GM12873 (cell line): ENCODE measurements around the gene TBC1D32.

Experiments
- CTCF ChIP-seq: IDR thresholded peaks from 2 replicates; pipeline ENCODE4 v1.5.1; 2012; ENCODE audit warnings: low read depth, mild to moderate bottlenecking, moderate library complexity, low read length, control low read depth; ENCODE audit not compliant: insufficient read depth; ENCODE audit errors: missing control alignments

TBC1D32 gene

GRCh38 chr6:121135425-121135824 lies 198.9 kb downstream of the TBC1D32 start:
- TF ChIP-seq CTCF = no peak

GRCh38 chr6:121134922-121135321 lies 199.4 kb downstream of the TBC1D32 start:
- TF ChIP-seq CTCF = no peak

GRCh38 chr6:121124600-121124999 lies 209.7 kb downstream of the TBC1D32 start:
- TF ChIP-seq CTCF = no peak

GRCh38 chr6:121112356-121112755 lies 221.9 kb downstream of the TBC1D32 start:
- TF ChIP-seq CTCF = no peak

- TF ChIP-seq CTCF = no peak
These were observed 223.5 kb downstream of the TBC1D32 start for GRCh38 chr6:121110733-121111132.

GRCh38 chr6:121106962-121107361 lies 227.3 kb downstream of the TBC1D32 start:
- no peak for TF ChIP-seq CTCF

- TF ChIP-seq CTCF = no peak
These were observed 228.8 kb downstream of the TBC1D32 start for GRCh38 chr6:121105461-121105860.
